ENCODE results near the gene PFN1.
"Not testable (repeated sequence)": the region's sequence is repeated elsewhere in the genome, so short reads cannot be mapped to it uniquely, and the experiment has no call there.

Gene PFN1

GRCh38 chr17:4931963-4932362 lies 16.4 kb downstream of the PFN1 start, which contains the start of gene GP1BA:
TSS of gene GP1BA (plus strand) at chr17:4932277. CDS start at chr17:4932605, 328 bp downstream.
- DNase-seq (ENCODE audit: insufficient read length, low spot score), result no peak
- no peak for FAIRE-seq

- DNase-seq (ENCODE audit: insufficient read length, low spot score) (no peak), FAIRE-seq (no peak)
Measured at GRCh38 chr17:4928881-4929280, 19.4 kb downstream of the PFN1 start.

GRCh38 chr17:4926577-4927335 lies 21.6 kb downstream of the PFN1 start:
- not testable (repeated sequence) for DNase-seq (ENCODE audit: insufficient read length, low spot score); FAIRE-seq

GRCh38 chr17:4921320-4921719 lies 27.0 kb downstream of the PFN1 start:
- FAIRE-seq (no peak), DNase-seq (ENCODE audit: insufficient read length, low spot score) (no peak)

- no peak for DNase-seq (ENCODE audit: insufficient read length, low spot score)
Measured at GRCh38 chr17:4920351-4921048, 27.8 kb downstream of the PFN1 start.

GRCh38 chr17:4919511-4920047 lies 28.8 kb downstream of the PFN1 start:
- FAIRE-seq (no peak), DNase-seq (ENCODE audit: insufficient read length, low spot score) (no peak)

More at GRCh38 chr17:4920351-4921048, 27.8 kb downstream of the PFN1 start:
- FAIRE-seq, result peak; percentile 51

GRCh38 chr17:4914551-4914950 lies 33.8 kb downstream of the PFN1 start:
- not testable (repeated sequence) for DNase-seq (ENCODE audit: insufficient read length, low spot score); FAIRE-seq

- FAIRE-seq (no peak), DNase-seq (ENCODE audit: insufficient read length, low spot score) (no peak)
Measured at GRCh38 chr17:4913994-4914393, 34.3 kb downstream of the PFN1 start.

- DNase-seq (ENCODE audit: insufficient read length, low spot score) (peak; percentile 93), FAIRE-seq (peak; percentile 96)
Measured at GRCh38 chr17:4908711-4909496, 39.4 kb downstream of the PFN1 start.

GRCh38 chr17:4908301-4908700 lies 40.0 kb downstream of the PFN1 start:
- FAIRE-seq, result no peak

GRCh38 chr17:4906642-4907041 lies 41.7 kb downstream of the PFN1 start:
- FAIRE-seq; DNase-seq (ENCODE audit: insufficient read length, low spot score): not testable (repeated sequence)

More at GRCh38 chr17:4908301-4908700, 40.0 kb downstream of the PFN1 start:
- DNase-seq (ENCODE audit: insufficient read length, low spot score), result no peak

- FAIRE-seq (peak; percentile 93), DNase-seq (ENCODE audit: insufficient read length, low spot score) (peak; percentile 77)
Measured at GRCh38 chr17:4903051-4903818, 45.1 kb downstream of the PFN1 start, which contains the start of gene CHRNE. TSS of gene CHRNE (minus strand) at chr17:4903098. CDS start at chr17:4903063, 35 bp downstream.

- FAIRE-seq, result no peak
- no peak for DNase-seq (ENCODE audit: insufficient read length, low spot score)
Measured at GRCh38 chr17:4902540-4902939, 45.8 kb downstream of the PFN1 start.

GRCh38 chr17:4901648-4902344 lies 46.5 kb downstream of the PFN1 start:
- no peak for DNase-seq (ENCODE audit: insufficient read length, low spot score)
- peak; percentile 31 for FAIRE-seq

GRCh38 chr17:4901108-4901647 lies 47.2 kb downstream of the PFN1 start:
- FAIRE-seq (no peak), DNase-seq (ENCODE audit: insufficient read length, low spot score) (no peak)

- DNase-seq (ENCODE audit: insufficient read length, low spot score), result no peak
- no peak for FAIRE-seq
Measured at GRCh38 chr17:4900231-4901107, 47.9 kb downstream of the PFN1 start.

- FAIRE-seq (no peak), DNase-seq (ENCODE audit: insufficient read length, low spot score) (no peak)
Measured at GRCh38 chr17:4899341-4900230, 48.7 kb downstream of the PFN1 start, which contains the start of gene C17orf107. TSS of gene C17orf107 (plus strand) at chr17:4899536. CDS start at chr17:4899763, 227 bp downstream.
